KBM-7 (cell line): Measurements from ENCODE around the gene PRAMEF27.
"Not testable (repeated sequence)": the region's sequence is repeated elsewhere in the genome, so short reads cannot be mapped to it uniquely, and the experiment has no call there.

Source experiments
- DNase-seq: peaks from one replicate; pipeline ENCODE4 v3.0.0-alpha.2; 2015
- in situ Hi-C: fragments of 300-500 bp; cut with MboI; formaldehyde crosslinking; loops from 2 replicates; pipeline ENCODE4 v1.14.3; 2020; ENCODE audit warnings: low sequenced_read_pairs, low pct_unique_long_range_greater_than_20kb, mixed read lengths

Gene PRAMEF27

GRCh38 chr1:13056475-13056874, at the start of gene PRAMEF27:
Gene PRAMEF27 (minus strand): TSS chr1:13056575. CDS start chr1:13053659, 2,916 bp downstream.
- DNase-seq, in situ Hi-C loops: not testable (repeated sequence)

- DNase-seq, in situ Hi-C loops: not testable (repeated sequence)
These were observed 14.1 kb upstream of the PRAMEF27 start, which contains the start of gene PRAMEF25 for GRCh38 chr1:13070474-13070873. Gene PRAMEF25 (plus strand): TSS chr1:13070774. CDS start chr1:13073694, 2,920 bp downstream.

GRCh38 chr1:13019846-13020245, 36.5 kb downstream of the PRAMEF27 start:
- DNase-seq, in situ Hi-C loops: not testable (repeated sequence)

DNA sequence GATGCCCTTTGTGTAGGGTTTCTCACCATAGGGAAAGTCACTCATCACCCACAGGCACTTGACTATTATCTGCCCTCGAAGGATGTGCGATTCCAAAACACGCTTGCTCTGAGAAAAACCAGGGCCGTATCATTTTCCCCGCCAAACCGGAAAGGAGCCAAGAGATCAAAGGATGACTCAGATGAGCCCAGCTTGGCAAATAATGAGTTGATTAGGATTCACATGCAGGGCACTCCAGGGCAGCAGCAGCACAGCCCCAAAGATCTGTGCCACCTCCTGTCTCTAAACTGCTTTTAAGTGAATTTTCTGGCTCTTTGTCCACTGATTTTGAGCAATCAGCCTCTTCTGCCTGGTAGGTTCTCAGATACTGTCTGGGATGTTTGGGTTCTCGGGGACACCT, 44.4 kb downstream of the PRAMEF27 start:
- DNase-seq, in situ Hi-C loops: not testable (repeated sequence)

GRCh38 chr1:13009348-13009747, 47.0 kb downstream of the PRAMEF27 start:
- DNase-seq, in situ Hi-C loops: not testable (repeated sequence)

DNA sequence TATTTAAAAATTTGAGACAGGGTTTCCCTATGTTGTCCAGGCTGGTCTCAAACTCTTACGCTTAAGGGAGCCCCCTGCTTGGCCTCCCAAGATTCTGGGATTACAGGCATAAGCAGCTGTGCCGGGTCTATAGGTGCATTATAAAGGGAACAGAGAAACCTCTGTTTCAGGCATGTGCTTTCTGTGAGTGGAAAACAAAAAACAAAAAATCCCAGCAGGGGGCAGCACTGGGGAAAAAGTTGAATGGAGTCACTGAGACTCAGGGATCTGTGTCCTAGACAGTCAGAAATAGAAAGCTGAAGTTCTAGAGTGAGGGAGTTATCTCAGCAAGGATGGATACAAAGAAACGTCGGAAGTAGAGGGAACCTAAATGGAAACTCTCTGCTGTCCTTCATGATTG, 50.6 kb downstream of the PRAMEF27 start:
- DNase-seq, in situ Hi-C loops: not testable (repeated sequence)
